IMR-90 (cell line): ENCODE results near the gene TTYH3. TPM values are rescaled to one million over a fixed set of nuclear protein-coding genes. Genes with fewer than 3 reads are reported as not detected.

Source experiments
- ATAC-seq: fragments of 200-7000 bp; cut with Tn5 transposase; 2 replicates; pipeline ENCODE4 v1.9.1; 2020; ENCODE audit warnings: low read depth, mild to moderate bottlenecking, moderate library complexity
- BruUV-seq: library from RNA; stranded (reverse); fragments of 400-500 nt; replicated peaks from 2 replicates; lab custom pipeline; 2021; lab: Mats Ljungman, UMichigan
- CTCF ChIA-PET: fragments of 300-600 bp; formaldehyde crosslinking; extraction: SDS; loops from one replicate; lab custom pipeline; 2021; ENCODE audit warnings: antibody characterized with exemption; lab: Yijun Ruan, JAX
- POLR2A ChIA-PET: fragments of 300-600 bp; sonication (Branson Sonifier 250); formaldehyde crosslinking; loops from one replicate; lab custom pipeline; 2022; ENCODE audit warnings: antibody characterized with exemption; ENCODE audit not compliant: unreplicated experiment; lab: Charles Lee
- DNase-seq: peaks from one replicate; pipeline ENCODE4 v3.0.0; 2013
- H2AFZ ChIP-seq: replicated peaks from 2 replicates; pipeline ENCODE3; 2013; ENCODE audit warnings: low read length, mild to moderate bottlenecking; ENCODE audit not compliant: poor library complexity
- H2AK5ac ChIP-seq: 2 replicates; pipeline ENCODE4 v1.6.1; 2013; ENCODE audit warnings: low read depth, low read length, inconsistent platforms
- H2AK9ac ChIP-seq: replicated peaks from 2 replicates; pipeline ENCODE3; 2013; ENCODE audit warnings: mild to moderate bottlenecking, low read depth, low read length, moderate library complexity; ENCODE audit not compliant: poor library complexity
- H2BK120ac ChIP-seq: 2 replicates; pipeline ENCODE4 v1.6.1; 2013; ENCODE audit warnings: low read depth, low read length, inconsistent platforms
- H2BK15ac ChIP-seq: 3 replicates; pipeline ENCODE4 v1.6.1; 2013; ENCODE audit warnings: low read depth, low read length, inconsistent platforms
- H2BK20ac ChIP-seq: 2 replicates; pipeline ENCODE4 v1.6.1; 2013; ENCODE audit warnings: low read depth, mild to moderate bottlenecking, inconsistent platforms, low read length, moderate library complexity
- H2BK5ac ChIP-seq: 2 replicates; pipeline ENCODE4 v1.6.1; 2013; ENCODE audit warnings: mild to moderate bottlenecking, low read depth, low read length, inconsistent platforms; ENCODE audit not compliant: poor library complexity, severe bottlenecking
- H3K14ac ChIP-seq: replicated peaks from 2 replicates; pipeline ENCODE4 v1.6.1; 2013; ENCODE audit warnings: low read depth, low read length, inconsistent platforms
- H3K18ac ChIP-seq: 2 replicates; pipeline ENCODE4 v1.6.1; 2013; ENCODE audit warnings: low read depth, low read length, control low read depth
- H3K23ac ChIP-seq: 2 replicates; pipeline ENCODE4 v1.6.1; 2013; ENCODE audit warnings: low read depth, low read length, inconsistent platforms
- H3K27ac ChIP-seq: 2 replicates; pipeline ENCODE4 v1.5.1; 2013; ENCODE audit warnings: mild to moderate bottlenecking, control low read depth, low read length; ENCODE audit not compliant: insufficient read depth
- H3K27me3 ChIP-seq: 2 replicates; pipeline ENCODE4 v1.6.1; 2013; ENCODE audit warnings: low read length; ENCODE audit not compliant: control insufficient read depth, insufficient read depth
- H3K36me3 ChIP-seq: 2 replicates; pipeline ENCODE4 v1.6.1; 2013; ENCODE audit warnings: low read length, mixed read lengths; ENCODE audit not compliant: control insufficient read depth, insufficient read depth
- H3K4ac ChIP-seq: 2 replicates; pipeline ENCODE4 v1.6.1; 2013; ENCODE audit warnings: low read depth, low read length, inconsistent platforms
- H3K4me1 ChIP-seq: 2 replicates; pipeline ENCODE4 v1.6.1; 2013; ENCODE audit warnings: low read length, mixed read lengths; ENCODE audit not compliant: control insufficient read depth, insufficient read depth
- H3K4me2 ChIP-seq: 2 replicates; pipeline ENCODE4 v1.6.1; 2013; ENCODE audit warnings: low read depth, mild to moderate bottlenecking, control low read depth, low read length, moderate library complexity
- H3K4me3 ChIP-seq: 2 replicates; pipeline ENCODE4 v1.5.1; 2013; ENCODE audit warnings: low read depth, mild to moderate bottlenecking, control low read depth, low read length, moderate library complexity; ENCODE audit not compliant: insufficient read depth
- H3K56ac ChIP-seq: 2 replicates; pipeline ENCODE4 v1.6.1; 2013; ENCODE audit warnings: low read length, inconsistent platforms; ENCODE audit not compliant: insufficient read depth; ENCODE audit errors: extremely low read depth
- H3K79me1 ChIP-seq, 2 experiments: 2 replicates each; pipeline ENCODE4 v1.6.1; 2013; ENCODE audit warnings: low read length in 2 of 2, inconsistent platforms in 1 of 2, low read depth in 1 of 2
- H3K9ac ChIP-seq: 2 replicates; pipeline ENCODE4 v1.6.1; 2013; ENCODE audit warnings: low read depth, low read length, control low read depth
- H3K9me1 ChIP-seq: 2 replicates; pipeline ENCODE4 v1.6.1; 2013; ENCODE audit warnings: low read length, inconsistent platforms; ENCODE audit not compliant: insufficient read depth
- H3K9me3 ChIP-seq: 2 replicates; pipeline ENCODE4 v1.6.1; 2013; ENCODE audit warnings: low read length; ENCODE audit not compliant: control insufficient read depth, insufficient read depth
- H4K20me1 ChIP-seq: 2 replicates; pipeline ENCODE4 v1.6.1; 2013; ENCODE audit warnings: low read length, inconsistent platforms; ENCODE audit not compliant: insufficient read depth
- H4K5ac ChIP-seq: 2 replicates; pipeline ENCODE4 v1.6.1; 2013; ENCODE audit warnings: mild to moderate bottlenecking, low read depth, low read length, control low read depth
- H4K8ac ChIP-seq, 2 experiments: 2 replicates each; pipeline ENCODE4 v1.6.1; 2013; ENCODE audit warnings: low read depth in 2 of 2, low read length in 2 of 2, control low read depth in 1 of 2, inconsistent platforms in 1 of 2
- H4K91ac ChIP-seq: 2 replicates; pipeline ENCODE4 v1.6.1; 2013; ENCODE audit warnings: low read depth, low read length, inconsistent platforms; ENCODE audit not compliant: insufficient read depth
- BHLHE40 ChIP-seq: fragments of 150-350 bp; IDR thresholded peaks from 2 replicates; pipeline ENCODE4 v1.6.1; 2016; ENCODE audit warnings: mild to moderate bottlenecking, low read depth, low read length
- CEBPB ChIP-seq: IDR thresholded peaks from 2 replicates; pipeline ENCODE4 v1.6.1; 2012; ENCODE audit warnings: low read depth, low read length, improper control_type of control experiment
- CHD1 ChIP-seq: IDR thresholded peaks from 2 replicates; pipeline ENCODE4 v1.6.1; 2012; ENCODE audit warnings: low read depth, low read length, improper control_type of control experiment
- CTCF ChIP-seq: conservative IDR thresholded peaks from 2 replicates; pipeline ENCODE4 v1.5.1; 2012; ENCODE audit warnings: mild to moderate bottlenecking, low read depth, low read length, improper control_type of control experiment
- FOS ChIP-seq: fragments of 150-350 bp; IDR thresholded peaks from 2 replicates; pipeline ENCODE4 v1.6.1; 2016; ENCODE audit warnings: low read depth, low read length
- MAFK ChIP-seq: IDR thresholded peaks from 2 replicates; pipeline ENCODE4 v1.6.1; 2012; ENCODE audit warnings: low read depth, low read length, improper control_type of control experiment
- MAZ ChIP-seq: IDR thresholded peaks from 2 replicates; pipeline ENCODE4 v1.6.1; 2012; ENCODE audit warnings: low read depth, mild to moderate bottlenecking, low read length, improper control_type of control experiment, moderate library complexity, borderline replicate concordance
- MXI1 ChIP-seq: IDR thresholded peaks from 2 replicates; pipeline ENCODE4 v1.6.1; 2012; ENCODE audit warnings: low read depth, mild to moderate bottlenecking, low read length, moderate library complexity, borderline replicate concordance
- POLR2A ChIP-seq: IDR thresholded peaks from 2 replicates; pipeline ENCODE4 v1.6.1; 2012; ENCODE audit warnings: mild to moderate bottlenecking, low read depth, low read length
- RAD21 ChIP-seq: IDR thresholded peaks from 2 replicates; pipeline ENCODE4 v1.6.1; 2012; ENCODE audit warnings: low read length, improper control_type of control experiment
- RFX5 ChIP-seq: IDR thresholded peaks from 2 replicates; pipeline ENCODE4 v1.8.0; 2012; ENCODE audit warnings: low read depth, mild to moderate bottlenecking, low read length, moderate library complexity
- SMC3 ChIP-seq: fragments of 150-350 bp; IDR thresholded peaks from 2 replicates; pipeline ENCODE4 v1.6.1; 2016; ENCODE audit warnings: low read depth, mild to moderate bottlenecking, antibody characterized with exemption, low read length, moderate library complexity
- USF2 ChIP-seq: fragments of 150-350 bp; IDR thresholded peaks from 2 replicates; pipeline ENCODE4 v1.6.1; 2017; ENCODE audit warnings: mild to moderate bottlenecking, antibody characterized with exemption, low read length, low read depth
- WGBS, 2 experiments: methylation state at CpG; one replicate each; pipeline versions ENCODE4 v1.1.5 to v1.1.7; 2013; ENCODE audit warnings: missing lambda C conversion rate in 2 of 2; ENCODE audit not compliant: insufficient read length in 1 of 2; ENCODE audit errors: extremely low coverage in 2 of 2; 5-methylcytosine and 5-hydroxymethylcytosine counted together
- dilution Hi-C: fragments of 300-500 bp; cut with HindIII; formaldehyde crosslinking; loops from one replicate; pipeline ENCODE4 v1.14.3; 2018; ENCODE audit warnings: low sequenced_read_pairs; ENCODE audit not compliant: unreplicated experiment
- in situ Hi-C: fragments of 300-500 bp; cut with MboI; formaldehyde crosslinking; loops from 3 replicates; pipeline ENCODE4 v1.14.3; 2019; ENCODE audit warnings: low sequenced_read_pairs, inconsistent platforms, mixed read lengths
- intact Hi-C: fragments of 100-400 bp; cut with micrococcal nuclease; formaldehyde crosslinking; loops from 2 replicates; pipeline ENCODE4 v1.10.0; 2022
- polyA plus RNA-seq, 3 experiments: library from polyadenylated mRNA; depleted of rRNA; stranded (reverse); fragments of >200 nt; gene quantifications; 2 replicates each; pipeline ENCODE4 v1.2.3, GENCODE V29; 2012; ENCODE audit warnings: low replicate concordance in 1 of 3
- total RNA-seq: library from RNA; depleted of rRNA; stranded (reverse); fragments of >200 nt; gene quantifications from 2 replicates; pipeline ENCODE4 v1.2.3, GENCODE V29; 2012
- TF ChIP-seq, protein P1 (sequence below): fragments of 150-350 bp; IDR thresholded peaks from 2 replicates; pipeline ENCODE4 v1.6.1; 2016; ENCODE audit warnings: low read depth, mild to moderate bottlenecking, low read length, moderate library complexity, borderline replicate concordance

TTYH3 gene
- total and polyA plus RNA-seq, 2 of the 4 experiments (the other 2 are of a cell fraction): 5.6 to 82.6 TPM

DNA sequence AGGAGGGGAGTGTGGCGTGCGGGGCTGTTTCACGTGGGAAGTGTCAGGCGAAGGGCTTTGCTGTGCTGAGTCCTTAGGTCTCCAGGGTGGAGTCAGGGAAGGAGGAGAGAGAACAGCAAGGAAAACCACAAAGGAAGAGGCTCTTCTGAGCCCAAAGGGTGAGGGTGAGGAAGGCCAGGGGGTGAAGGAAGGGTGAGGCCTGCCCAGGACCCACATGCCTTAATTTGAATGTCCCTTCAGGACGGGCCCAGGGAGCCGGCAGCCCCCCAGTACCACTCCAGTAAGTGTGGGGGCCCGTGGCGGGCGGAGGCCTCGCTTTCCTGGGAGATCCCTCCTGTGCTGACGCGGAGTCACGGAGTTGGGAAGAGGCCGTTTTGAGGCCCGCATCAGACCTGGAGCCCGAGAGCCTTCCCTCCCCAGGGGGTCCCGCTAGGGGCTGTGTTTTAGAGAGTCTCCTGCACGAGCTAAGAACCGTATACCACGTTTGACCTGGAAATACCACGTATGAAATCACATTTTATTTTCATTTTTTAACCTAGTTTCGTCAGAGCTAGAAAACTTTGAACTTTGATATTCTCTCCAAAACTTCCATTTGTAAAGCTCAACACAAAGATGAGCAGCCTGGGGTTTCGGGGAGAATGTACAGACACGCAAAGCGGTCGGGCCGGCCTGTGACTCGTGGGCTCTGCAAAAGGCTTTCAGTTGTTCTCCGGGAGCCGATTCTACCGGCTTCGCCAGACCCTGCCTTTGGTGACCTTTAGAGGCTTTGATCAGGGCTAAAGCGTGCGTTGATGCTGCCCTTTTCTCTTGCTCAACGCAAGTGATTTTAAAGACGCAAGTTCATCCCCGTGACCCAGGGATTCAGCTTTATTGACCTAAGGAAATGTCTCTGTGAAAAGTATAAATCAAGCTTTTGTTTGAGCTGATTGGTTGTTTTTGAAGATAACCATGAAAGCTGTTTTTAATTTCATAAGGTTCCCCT, 23.6 kb upstream of the TTYH3 start:
- H2BK120ac ChIP-seq: no peak overlapping the region
- H3K56ac ChIP-seq: no peak overlapping the region
- CTCF ChIA-PET: interaction anchor here (0.9 to 1.8 kb wide), 3 partner anchors 10 to 225 kb away, joined by 3 to 6 read pairs (median 4); no protein-coding TSS in a partner anchor
- no peak overlapping the region for H2AFZ ChIP-seq
- no peaks in the 10 kb centered on the region for H3K9me3 ChIP-seq
- H4K8ac ChIP-seq: no peak overlapping the region
- H3K14ac ChIP-seq: no peak overlapping the region
- DNase-seq (no peak), ATAC-seq (no peak)
- H3K27me3 ChIP-seq: no peaks in the 10 kb centered on the region
- H4K91ac ChIP-seq: no peak overlapping the region
- H4K5ac ChIP-seq: no peak overlapping the region
- no peaks in the 10 kb centered on the region for H3K4me1 ChIP-seq
- H3K27ac ChIP-seq: no peak overlapping the region
- no peaks in the 10 kb centered on the region; the same call in 1 of the 2 replicates for H4K20me1 ChIP-seq
- H3K4me2 ChIP-seq: no peak overlapping the region
- H3K18ac ChIP-seq: no peak overlapping the region
- H3K79me1 ChIP-seq: no peaks in the 10 kb centered on the region
- no peak overlapping the region for H2BK5ac ChIP-seq
- H3K9ac ChIP-seq: no peak overlapping the region
- H2AK9ac ChIP-seq: no peak overlapping the region
- H2BK20ac ChIP-seq: no peak overlapping the region
- BruUV-seq: no TSS peak
- dilution Hi-C loops: no loop called here
- no peaks in the 10 kb centered on the region for H3K9me1 ChIP-seq
- 91% methylated on average over 17 of the region's 37 CpGs; no CpG with 5 or more reads in 1 of the 2 experiments for whole genome bisulfite sequencing, 2 experiments
- intact Hi-C loops: no loop called here
- H2BK15ac ChIP-seq: no peak overlapping the region
- 0 out of 2 replicates have a peak overlapping the region, but pooled peaks have one; percentile 48 for H2AK5ac ChIP-seq
- no peak overlapping the region for H3K4me3 ChIP-seq
- H3K23ac ChIP-seq: no peak overlapping the region
- in situ Hi-C loops: no loop called here
- POLR2A ChIA-PET: no interaction called here
- peaks cover 5% of the 10 kb centered on the region; the same call in 1 of the 2 replicates for H3K36me3 ChIP-seq
- no peak overlapping the region for H3K4ac ChIP-seq
- no peak for TF ChIP-seq BHLHE40
- TF ChIP-seq, protein P1, sequence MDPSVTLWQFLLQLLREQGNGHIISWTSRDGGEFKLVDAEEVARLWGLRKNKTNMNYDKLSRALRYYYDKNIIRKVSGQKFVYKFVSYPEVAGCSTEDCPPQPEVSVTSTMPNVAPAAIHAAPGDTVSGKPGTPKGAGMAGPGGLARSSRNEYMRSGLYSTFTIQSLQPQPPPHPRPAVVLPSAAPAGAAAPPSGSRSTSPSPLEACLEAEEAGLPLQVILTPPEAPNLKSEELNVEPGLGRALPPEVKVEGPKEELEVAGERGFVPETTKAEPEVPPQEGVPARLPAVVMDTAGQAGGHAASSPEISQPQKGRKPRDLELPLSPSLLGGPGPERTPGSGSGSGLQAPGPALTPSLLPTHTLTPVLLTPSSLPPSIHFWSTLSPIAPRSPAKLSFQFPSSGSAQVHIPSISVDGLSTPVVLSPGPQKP: no peak
- no peak for TF ChIP-seq MXI1
- TF ChIP-seq RFX5: no peak
- TF ChIP-seq FOS: no peak
- no peak for TF ChIP-seq SMC3
- no peak for TF ChIP-seq MAFK
- no peak for TF ChIP-seq MAZ
- no peak for TF ChIP-seq POLR2A
- TF ChIP-seq CHD1: no peak
- no peak for TF ChIP-seq USF2
- no peak for TF ChIP-seq CEBPB
- TF ChIP-seq CTCF: no peak
- no peak for TF ChIP-seq RAD21
